ENCODE results near the gene STX3. TPM values are rescaled to one million over a fixed set of nuclear protein-coding genes. Genes with fewer than 3 reads are reported as not detected.
A peak's percentile ranks its signal among the peaks of the same experiment; 100 is the strongest.

Gene STX3
- total and polyA plus RNA-seq, 2 of the 13 experiments (the other 11 are each of a cell fraction or from before 2014, with no cell fraction given), result 16.5 to 24.0 TPM

DNA sequence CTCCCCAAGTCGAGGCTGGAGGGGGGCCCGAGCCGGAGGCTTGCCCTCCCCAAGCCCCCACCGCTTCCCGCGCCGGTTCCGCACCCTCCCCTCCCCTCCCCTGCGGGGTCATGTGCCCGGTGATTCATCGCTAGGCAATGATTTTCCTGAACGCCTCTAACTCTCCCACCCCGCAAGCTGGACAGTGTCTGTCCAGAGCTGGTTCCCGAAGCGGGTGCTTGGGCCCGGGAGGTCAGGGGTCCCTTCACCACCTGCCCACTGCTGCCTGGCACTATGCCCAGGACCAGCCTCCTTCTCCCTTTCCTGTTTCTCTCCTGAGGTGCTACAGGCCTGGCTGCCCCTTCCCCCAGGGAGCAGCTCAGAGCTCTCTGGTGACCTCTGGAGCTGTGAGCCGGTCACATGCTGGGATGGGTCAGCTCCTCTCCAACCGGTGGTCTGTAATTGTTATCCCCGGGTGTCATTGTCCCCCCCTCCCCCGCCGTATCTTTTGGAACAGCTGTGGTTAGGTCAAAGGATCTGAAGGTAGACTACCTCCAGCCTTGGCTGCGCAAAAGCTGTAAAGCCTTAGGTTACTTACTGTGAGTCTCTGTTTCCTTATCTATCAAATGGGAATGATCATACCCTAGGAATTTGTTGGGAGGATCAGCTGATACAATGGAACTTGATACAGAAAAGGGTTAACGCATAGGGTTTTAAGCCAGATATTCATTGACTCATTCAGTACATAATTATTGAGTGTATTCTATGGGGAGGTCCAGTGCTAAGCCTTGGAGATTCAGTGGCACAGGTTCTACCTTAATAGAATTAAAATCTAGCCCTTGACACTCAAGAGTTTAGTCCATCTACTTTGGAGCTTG lies 753 bp downstream of the STX3 start (continued):
- TF ChIP-seq KMT2B (CRISPR knock-in tag; IDR thresholded peaks at IDR 0.05) (peak; percentile 13; the same call in 1 of the 2 replicates), SOX6 (IDR thresholded peaks at IDR 0.05) (no peak), SOX6 (CRISPR knock-in tag; IDR thresholded peaks at IDR 0.05) (no peak), SAP130 (CRISPR knock-in tag; IDR thresholded peaks at IDR 0.05; ENCODE audit: low read depth) (peak; percentile 67; the same call in 1 of the 2 replicates)

- in situ Hi-C loops (cut with HindIII; ENCODE audit: extremely low pct_ligation_motif_present, low pct_unique_long_range_greater_than_20kb), result loop anchor here (5.0 kb wide), 1 partner anchor 46 kb away; no protein-coding TSS in a partner anchor
Observed at GRCh38 chr11:59756558-59756840, 1.3 kb downstream of the STX3 start.

More at GRCh38 chr11:59756558-59756840, 1.3 kb downstream of the STX3 start:
- Histone ChIP-seq H3K4me1 (ENCODE audit: insufficient read depth, low read length) (peaks cover 37% of the 10 kb centered on the region), H3K4me2 (ENCODE audit: low read depth, low read length) (peak overlapping the region; percentile 98), H3K9ac (ENCODE audit: insufficient read depth, low read depth, low read length) (peak overlapping the region; percentile 79), H3K27me3 (ENCODE audit: control insufficient read depth in 1 of 2, insufficient read depth in 2 of 2, low read length in 2 of 2) (no peaks in the 10 kb centered on the region; a peak in 1 of 5 replicates), H3K79me2 (ENCODE audit: insufficient read depth, low read length) (peaks cover 9% of the 10 kb centered on the region), H3K36me3 (replicated peaks in 1 of 2; ENCODE audit: control insufficient read depth in 1 of 2, insufficient read depth in 2 of 2, low read length in 2 of 2) (no peaks in the 10 kb centered on the region; a peak in 1 of 5 replicates), H2AFZ (ENCODE audit: low read length) (no peak overlapping the region), H3K4me3 (replicated peaks in 1 of 3; ENCODE audit: insufficient read depth in 1 of 3, low read depth in 2 of 3, low read length in 3 of 3) (peak overlapping the region in 2 of 3 experiments; percentile 87 to 93; a peak in 3 of 6 replicates), H4K20me1 (ENCODE audit: insufficient read depth, low read length) (no peaks in the 10 kb centered on the region), H3K27ac (ENCODE audit: extremely low read length, insufficient read depth, low read length) (no peak overlapping the region), H3K9me3 (ENCODE audit: low read length) (no peaks in the 10 kb centered on the region)
- DNase-seq (ENCODE audit: low spot score) (no peak), ATAC-seq (no peak), FAIRE-seq (no peak)
- WGBS (ENCODE audit: low lambda C conversion rate), result 73% methylated on average over 3 of the region's 3 CpGs
- POLR2A ChIA-PET, result interaction anchor here (0.8 to 4.1 kb wide), 5 partner anchors 8 to 88 kb away, joined by 3 to 28 read pairs (median 7); partner anchors contain the start of genes MRPL16 and PATL1
- BruUV-seq (replicated peaks), result TSS peak; percentile 54
- CTCF ChIA-PET (ENCODE audit: low intra/inter-chr PET ratio, low total read pairs), result no interaction called here
- no peak for TF ChIP-seq TEAD2 (CRISPR knock-in tag; IDR thresholded peaks at IDR 0.05)
- no peak for TF ChIP-seq PREB (CRISPR knock-in tag; IDR thresholded peaks at IDR 0.05)
- TF ChIP-seq, protein P1, sequence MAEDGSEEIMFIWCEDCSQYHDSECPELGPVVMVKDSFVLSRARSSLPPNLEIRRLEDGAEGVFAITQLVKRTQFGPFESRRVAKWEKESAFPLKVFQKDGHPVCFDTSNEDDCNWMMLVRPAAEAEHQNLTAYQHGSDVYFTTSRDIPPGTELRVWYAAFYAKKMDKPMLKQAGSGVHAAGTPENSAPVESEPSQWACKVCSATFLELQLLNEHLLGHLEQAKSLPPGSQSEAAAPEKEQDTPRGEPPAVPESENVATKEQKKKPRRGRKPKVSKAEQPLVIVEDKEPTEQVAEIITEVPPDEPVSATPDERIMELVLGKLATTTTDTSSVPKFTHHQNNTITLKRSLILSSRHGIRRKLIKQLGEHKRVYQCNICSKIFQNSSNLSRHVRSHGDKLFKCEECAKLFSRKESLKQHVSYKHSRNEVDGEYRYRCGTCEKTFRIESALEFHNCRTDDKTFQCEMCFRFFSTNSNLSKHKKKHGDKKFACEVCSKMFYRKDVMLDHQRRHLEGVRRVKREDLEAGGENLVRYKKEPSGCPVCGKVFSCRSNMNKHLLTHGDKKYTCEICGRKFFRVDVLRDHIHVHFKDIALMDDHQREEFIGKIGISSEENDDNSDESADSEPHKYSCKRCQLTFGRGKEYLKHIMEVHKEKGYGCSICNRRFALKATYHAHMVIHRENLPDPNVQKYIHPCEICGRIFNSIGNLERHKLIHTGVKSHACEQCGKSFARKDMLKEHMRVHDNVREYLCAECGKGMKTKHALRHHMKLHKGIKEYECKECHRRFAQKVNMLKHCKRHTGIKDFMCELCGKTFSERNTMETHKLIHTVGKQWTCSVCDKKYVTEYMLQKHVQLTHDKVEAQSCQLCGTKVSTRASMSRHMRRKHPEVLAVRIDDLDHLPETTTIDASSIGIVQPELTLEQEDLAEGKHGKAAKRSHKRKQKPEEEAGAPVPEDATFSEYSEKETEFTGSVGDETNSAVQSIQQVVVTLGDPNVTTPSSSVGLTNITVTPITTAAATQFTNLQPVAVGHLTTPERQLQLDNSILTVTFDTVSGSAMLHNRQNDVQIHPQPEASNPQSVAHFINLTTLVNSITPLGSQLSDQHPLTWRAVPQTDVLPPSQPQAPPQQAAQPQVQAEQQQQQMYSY (CRISPR knock-in tag; IDR thresholded peaks at IDR 0.05), result peak; percentile 40; the same call in 1 of the 2 replicates
- intact Hi-C loops (cut with micrococcal nuclease; ENCODE audit: unreplicated experiment), result no loop called here
